ENCODE results near the gene CYP8B1. TPM values are rescaled to one million over a fixed set of nuclear protein-coding genes. Genes with fewer than 3 reads are reported as not detected.

The CYP8B1 gene
- total and polyA plus RNA-seq, 2 of the 13 experiments (the other 11 are each of a cell fraction or from before 2014, with no cell fraction given), result 0.58 to 2.0 TPM

DNA sequence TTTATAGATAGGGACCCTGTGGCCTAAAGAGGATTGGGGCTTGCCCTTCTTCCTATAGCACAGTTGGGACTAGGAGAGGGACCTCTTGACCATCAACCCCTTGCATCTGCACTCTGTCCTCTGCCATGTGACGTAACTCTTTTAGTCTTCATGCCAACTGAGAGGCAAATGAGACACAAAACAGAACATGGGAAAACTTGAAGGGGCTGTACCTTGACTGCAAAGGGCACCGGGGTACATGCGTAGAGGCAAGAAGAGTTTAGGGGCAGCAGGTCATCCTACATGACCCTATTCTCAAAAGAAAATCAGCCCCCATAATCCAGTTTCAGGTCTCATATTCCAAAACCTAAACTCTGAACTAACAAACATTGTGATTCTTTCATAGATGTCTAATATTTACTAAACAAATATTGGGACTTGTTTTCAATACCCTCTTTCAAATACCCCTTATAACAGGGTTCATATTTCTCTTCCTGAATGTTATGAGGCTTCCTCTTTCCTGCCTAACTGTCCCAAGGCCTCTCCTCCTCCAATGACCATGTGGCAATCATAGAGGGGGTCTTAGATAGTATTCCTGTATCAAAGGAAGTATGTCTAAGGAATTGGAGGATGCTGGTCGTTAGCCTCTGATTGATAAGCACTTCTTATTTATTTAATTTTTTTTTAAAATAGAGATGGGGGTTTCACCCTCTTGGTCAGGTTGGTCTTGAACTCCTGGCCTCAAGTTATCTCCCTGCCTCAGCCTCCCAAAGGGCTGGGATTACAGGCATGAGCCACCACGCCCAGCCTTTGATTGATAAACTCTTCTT lies 45.8 kb downstream of the CYP8B1 start (continued):
- TF ChIP-seq MAX (IDR thresholded peaks at IDR 0.05) (no peak), PLRG1 (conservative IDR thresholded peaks at IDR 0.05) (no peak), ZSCAN20 (CRISPR knock-in tag; IDR thresholded peaks at IDR 0.05; ENCODE audit: borderline replicate concordance) (no peak), JUND (CRISPR knock-in tag; IDR thresholded peaks at IDR 0.05) (no peak), ZMAT3 (CRISPR knock-in tag; conservative IDR thresholded peaks at IDR 0.05) (no peak), NR2F2 (IDR thresholded peaks at IDR 0.05; ENCODE audit: borderline replicate concordance, low read depth) (no peak; the same call in 1 of the 2 replicates), RXRA (CRISPR knock-in tag; IDR thresholded peaks at IDR 0.05) (no peak), NCOA5 (CRISPR knock-in tag; IDR thresholded peaks at IDR 0.05) (no peak), ZNF530 (CRISPR knock-in tag; IDR thresholded peaks at IDR 0.05; ENCODE audit: low read depth) (no peak), SRSF4 (IDR thresholded peaks at IDR 0.05; ENCODE audit: low read depth, low read length, poor library complexity, severe bottlenecking) (no peak), FOXM1 (CRISPR knock-in tag; IDR thresholded peaks at IDR 0.05) (no peak), SETDB1 (CRISPR knock-in tag; IDR thresholded peaks at IDR 0.05; ENCODE audit: borderline replicate concordance) (no peak), ZBTB2 (CRISPR knock-in tag; IDR thresholded peaks at IDR 0.05; ENCODE audit: low read depth) (no peak), HNF1A (IDR thresholded peaks at IDR 0.05; ENCODE audit: low read depth) (no peak), HNF1A (CRISPR knock-in tag; IDR thresholded peaks at IDR 0.05; ENCODE audit: borderline replicate concordance) (no peak), ZNF331 (CRISPR knock-in tag; IDR thresholded peaks at IDR 0.05) (no peak), PHF21A (CRISPR knock-in tag; IDR thresholded peaks at IDR 0.05) (no peak; the same call in 1 of the 2 replicates), KDM5B (CRISPR knock-in tag; IDR thresholded peaks at IDR 0.05; ENCODE audit: borderline replicate concordance) (no peak), TRAFD1 (CRISPR knock-in tag; IDR thresholded peaks at IDR 0.05; ENCODE audit: borderline replicate concordance) (no peak)
- TF ChIP-seq, protein P1, sequence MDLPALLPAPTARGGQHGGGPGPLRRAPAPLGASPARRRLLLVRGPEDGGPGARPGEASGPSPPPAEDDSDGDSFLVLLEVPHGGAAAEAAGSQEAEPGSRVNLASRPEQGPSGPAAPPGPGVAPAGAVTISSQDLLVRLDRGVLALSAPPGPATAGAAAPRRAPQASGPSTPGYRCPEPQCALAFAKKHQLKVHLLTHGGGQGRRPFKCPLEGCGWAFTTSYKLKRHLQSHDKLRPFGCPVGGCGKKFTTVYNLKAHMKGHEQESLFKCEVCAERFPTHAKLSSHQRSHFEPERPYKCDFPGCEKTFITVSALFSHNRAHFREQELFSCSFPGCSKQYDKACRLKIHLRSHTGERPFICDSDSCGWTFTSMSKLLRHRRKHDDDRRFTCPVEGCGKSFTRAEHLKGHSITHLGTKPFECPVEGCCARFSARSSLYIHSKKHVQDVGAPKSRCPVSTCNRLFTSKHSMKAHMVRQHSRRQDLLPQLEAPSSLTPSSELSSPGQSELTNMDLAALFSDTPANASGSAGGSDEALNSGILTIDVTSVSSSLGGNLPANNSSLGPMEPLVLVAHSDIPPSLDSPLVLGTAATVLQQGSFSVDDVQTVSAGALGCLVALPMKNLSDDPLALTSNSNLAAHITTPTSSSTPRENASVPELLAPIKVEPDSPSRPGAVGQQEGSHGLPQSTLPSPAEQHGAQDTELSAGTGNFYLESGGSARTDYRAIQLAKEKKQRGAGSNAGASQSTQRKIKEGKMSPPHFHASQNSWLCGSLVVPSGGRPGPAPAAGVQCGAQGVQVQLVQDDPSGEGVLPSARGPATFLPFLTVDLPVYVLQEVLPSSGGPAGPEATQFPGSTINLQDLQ (CRISPR knock-in tag; IDR thresholded peaks at IDR 0.05), result no peak

Measured in HepG2 (cell line).